HepG2 (cell line): ENCODE results near the gene DUOXA1. TPM values are rescaled to one million over a fixed set of nuclear protein-coding genes. Genes with fewer than 3 reads are reported as not detected.

ENCODE experiments used
- ARID3A ChIP-seq: IDR thresholded peaks from 2 replicates; pipeline ENCODE4 v1.6.1; 2012; ENCODE audit warnings: low read depth, low read length, improper control_type of control experiment
- ATF5 ChIP-seq: sonication (generic); formaldehyde crosslinking; IDR thresholded peaks from 2 replicates; pipeline ENCODE4 v1.4.0; 2020; ENCODE audit warnings: mild to moderate bottlenecking, low read depth, missing genetic modification reagents
- EP300 ChIP-seq, 3 experiments: sonication (generic) in 1 of 3; formaldehyde crosslinking in 1 of 3; IDR thresholded peaks; 2 replicates each; pipeline versions ENCODE4 v1.5.1 to v1.6.1; 2011 to 2020; ENCODE audit warnings: low read depth in 2 of 3, low read length in 2 of 3, borderline replicate concordance in 1 of 3, improper control_type of control experiment in 1 of 3, mild to moderate bottlenecking in 1 of 3, missing genetic modification reagents in 1 of 3, moderate library complexity in 1 of 3
- HDAC1 ChIP-seq: sonication (generic); formaldehyde crosslinking; IDR thresholded peaks from 2 replicates; pipeline ENCODE4 v1.5.1; 2020; ENCODE audit warnings: mild to moderate bottlenecking, missing genetic modification reagents
- KDM4B ChIP-seq: sonication (generic); formaldehyde crosslinking; IDR thresholded peaks from 2 replicates; pipeline ENCODE4 v1.4.0; 2020; ENCODE audit warnings: missing genetic modification reagents
- KLF16 ChIP-seq, 2 experiments: sonication (generic) in 1 of 2; formaldehyde crosslinking in 1 of 2; IDR thresholded peaks; 2 replicates each; pipeline versions ENCODE4 v1.6.1 to v1.8.0; 2016 to 2023; ENCODE audit warnings: missing genetic modification reagents in 2 of 2, missing compliant biosample characterization in 1 of 2
- MIXL1 ChIP-seq: IDR thresholded peaks from 2 replicates; pipeline ENCODE4 v1.6.1; 2016
- NR2F1 ChIP-seq, 2 experiments: fragments of 450-650 bp in 1 of 2; formaldehyde crosslinking in 1 of 2; IDR thresholded peaks; 2 replicates each; pipeline versions ENCODE4 v1.5.0 to v1.6.1; 2016 to 2020; ENCODE audit warnings: mild to moderate bottlenecking in 1 of 2, missing compliant biosample characterization in 1 of 2, missing genetic modification reagents in 1 of 2, moderate library complexity in 1 of 2
- NRL ChIP-seq: sonication (generic); formaldehyde crosslinking; IDR thresholded peaks from 2 replicates; pipeline ENCODE4 v1.5.0; 2020; ENCODE audit warnings: missing genetic modification reagents, mild to moderate bottlenecking, moderate library complexity, borderline replicate concordance
- STAG1 ChIP-seq: sonication (generic); formaldehyde crosslinking; IDR thresholded peaks from 2 replicates; pipeline ENCODE4 v1.4.0; 2020; ENCODE audit warnings: missing genetic modification reagents
- SYNCRIP ChIP-seq: fragments of 200-400 bp; formaldehyde crosslinking; IDR thresholded peaks from 2 replicates; pipeline ENCODE4 v1.6.1; 2018; ENCODE audit warnings: mild to moderate bottlenecking, low read depth, low read length; ENCODE audit not compliant: insufficient read depth
- TCF7L2 ChIP-seq: IDR thresholded peaks from 2 replicates; pipeline ENCODE4 v1.6.1; 2011; ENCODE audit warnings: mild to moderate bottlenecking, low read depth, low read length, moderate library complexity
- ZBTB38 ChIP-seq: sonication (generic); formaldehyde crosslinking; IDR thresholded peaks from 2 replicates; pipeline ENCODE4 v1.5.1; 2020; ENCODE audit warnings: mild to moderate bottlenecking, missing genetic modification reagents
- ZMAT3 ChIP-seq: sonication (generic); formaldehyde crosslinking; conservative IDR thresholded peaks from 2 replicates; pipeline ENCODE4 v1.7.0; 2021; ENCODE audit warnings: missing genetic modification reagents
- ZNF205 ChIP-seq: IDR thresholded peaks from 2 replicates; pipeline ENCODE4 v1.6.1; 2018; ENCODE audit warnings: missing biosample characterization, missing genetic modification reagents
- ZNF337 ChIP-seq: sonication (generic); formaldehyde crosslinking; IDR thresholded peaks from 2 replicates; pipeline ENCODE4 v1.5.1; 2020; ENCODE audit warnings: missing genetic modification reagents, low read depth, mild to moderate bottlenecking, borderline replicate concordance
- ZNF44 ChIP-seq: sonication (generic); formaldehyde crosslinking; IDR thresholded peaks from 2 replicates; pipeline ENCODE4 v1.5.1; 2020; ENCODE audit warnings: mild to moderate bottlenecking, missing genetic modification reagents
- ZNF709 ChIP-seq: sonication (generic); formaldehyde crosslinking; IDR thresholded peaks from 2 replicates; pipeline ENCODE4 v1.5.0; 2020; ENCODE audit warnings: mild to moderate bottlenecking, missing genetic modification reagents
- ZSCAN29 ChIP-seq: sonication (generic); formaldehyde crosslinking; conservative IDR thresholded peaks from 2 replicates; pipeline ENCODE4 v1.4.0; 2020; ENCODE audit warnings: mild to moderate bottlenecking, missing genetic modification reagents
- polyA plus RNA-seq, 8 experiments: library from polyadenylated mRNA; depleted of rRNA in 3 of 8; stranded (reverse) in 7 of 8; unstranded in 1 of 8; fragments of >200 nt; fragmentation: Illumina TruSeq in 4 of 8; extraction: Trizol in 4 of 8; gene quantifications; 2 replicates each; pipeline versions ENCODE4 v1.2.1 to v1.2.3, GENCODE V29; 2011 to 2016; ENCODE audit warnings: low read depth in 4 of 8, missing spikeins in 1 of 8, mixed read lengths in 1 of 8; ENCODE audit not compliant: insufficient read depth in 1 of 8
- total RNA-seq, 5 experiments: library from RNA; depleted of rRNA; stranded (reverse); fragments of >200 nt; fragmentation: Illumina TruSeq; extraction: Trizol; gene quantifications; 2 replicates each; pipeline ENCODE4 v1.2.3, GENCODE V29; 2016; ENCODE audit warnings: low read depth in 1 of 5
- TF ChIP-seq, protein P1 (sequence below): sonication (generic); formaldehyde crosslinking; IDR thresholded peaks from 2 replicates; pipeline ENCODE4 v1.9.0; 2022; ENCODE audit warnings: low read depth, missing genetic modification reagents
- TF ChIP-seq, protein P2 (sequence below): sonication (generic); formaldehyde crosslinking; IDR thresholded peaks from 2 replicates; pipeline ENCODE4 v1.4.0; 2020; ENCODE audit warnings: missing genetic modification reagents
- TF ChIP-seq, protein P3 (sequence below): sonication (generic); formaldehyde crosslinking; IDR thresholded peaks from 2 replicates; pipeline ENCODE4 v1.5.1; 2020; ENCODE audit warnings: mild to moderate bottlenecking, moderate library complexity, missing genetic modification reagents

The DUOXA1 gene
- total and polyA plus RNA-seq, 2 of the 13 experiments (the other 11 are each of a cell fraction or from before 2014, with no cell fraction given): not detected

GRCh38 chr15:45118131-45118588 is 11.5 kb downstream of the DUOXA1 start (continued):
- TF ChIP-seq NR2F1 (CRISPR knock-in tag; IDR thresholded peaks at IDR 0.05) (no peak), ZNF709 (CRISPR knock-in tag) (0 out of 2 replicates have a peak, but pooled peaks have one; percentile 47), ATF5 (CRISPR knock-in tag) (no peak), ZNF205 (CRISPR knock-in tag) (0 out of 2 replicates have a peak, but pooled peaks have one; percentile 65), KDM4B (CRISPR knock-in tag) (no peak), KLF16 (CRISPR knock-in tag; IDR thresholded peaks at IDR 0.05) (peak in 1 of 2 experiments; percentile 77; a peak in 2 of 4 replicates), ZMAT3 (CRISPR knock-in tag) (0 out of 2 replicates have a peak, but pooled peaks have one; percentile 39), NRL (CRISPR knock-in tag) (peak; percentile 40; the same call in 1 of the 2 replicates), SYNCRIP (no peak), STAG1 (peak; percentile 89), EP300 (IDR thresholded peaks at IDR 0.05; ENCODE audit: low read depth in 2 of 2, low read length in 2 of 2) (peak in 1 of 2 experiments; percentile 12; a peak in 1 of 4 replicates), EP300 (CRISPR knock-in tag; IDR thresholded peaks at IDR 0.05; ENCODE audit: borderline replicate concordance) (no peak), ZSCAN29 (CRISPR knock-in tag) (0 out of 2 replicates have a peak, but pooled peaks have one; percentile 22), ZNF44 (CRISPR knock-in tag) (0 out of 2 replicates have a peak, but pooled peaks have one; percentile 50), HDAC1 (CRISPR knock-in tag) (peak; percentile 32; the same call in 1 of the 2 replicates), TCF7L2 (no peak), ZNF337 (CRISPR knock-in tag) (0 out of 2 replicates have a peak, but pooled peaks have one; percentile 61), MIXL1 (CRISPR knock-in tag) (peak; percentile 70; the same call in 1 of the 2 replicates), ZBTB38 (0 out of 2 replicates have a peak, but pooled peaks have one; percentile 37), ARID3A (no peak)
- TF ChIP-seq, protein P1, sequence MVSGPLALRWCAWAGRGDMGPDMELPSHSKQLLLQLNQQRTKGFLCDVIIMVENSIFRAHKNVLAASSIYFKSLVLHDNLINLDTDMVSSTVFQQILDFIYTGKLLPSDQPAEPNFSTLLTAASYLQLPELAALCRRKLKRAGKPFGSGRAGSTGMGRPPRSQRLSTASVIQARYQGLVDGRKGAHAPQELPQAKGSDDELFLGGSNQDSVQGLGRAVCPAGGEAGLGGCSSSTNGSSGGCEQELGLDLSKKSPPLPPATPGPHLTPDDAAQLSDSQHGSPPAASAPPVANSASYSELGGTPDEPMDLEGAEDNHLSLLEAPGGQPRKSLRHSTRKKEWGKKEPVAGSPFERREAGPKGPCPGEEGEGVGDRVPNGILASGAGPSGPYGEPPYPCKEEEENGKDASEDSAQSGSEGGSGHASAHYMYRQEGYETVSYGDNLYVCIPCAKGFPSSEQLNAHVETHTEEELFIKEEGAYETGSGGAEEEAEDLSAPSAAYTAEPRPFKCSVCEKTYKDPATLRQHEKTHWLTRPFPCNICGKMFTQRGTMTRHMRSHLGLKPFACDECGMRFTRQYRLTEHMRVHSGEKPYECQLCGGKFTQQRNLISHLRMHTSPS (CRISPR knock-in tag): no peak
- TF ChIP-seq, protein P2, sequence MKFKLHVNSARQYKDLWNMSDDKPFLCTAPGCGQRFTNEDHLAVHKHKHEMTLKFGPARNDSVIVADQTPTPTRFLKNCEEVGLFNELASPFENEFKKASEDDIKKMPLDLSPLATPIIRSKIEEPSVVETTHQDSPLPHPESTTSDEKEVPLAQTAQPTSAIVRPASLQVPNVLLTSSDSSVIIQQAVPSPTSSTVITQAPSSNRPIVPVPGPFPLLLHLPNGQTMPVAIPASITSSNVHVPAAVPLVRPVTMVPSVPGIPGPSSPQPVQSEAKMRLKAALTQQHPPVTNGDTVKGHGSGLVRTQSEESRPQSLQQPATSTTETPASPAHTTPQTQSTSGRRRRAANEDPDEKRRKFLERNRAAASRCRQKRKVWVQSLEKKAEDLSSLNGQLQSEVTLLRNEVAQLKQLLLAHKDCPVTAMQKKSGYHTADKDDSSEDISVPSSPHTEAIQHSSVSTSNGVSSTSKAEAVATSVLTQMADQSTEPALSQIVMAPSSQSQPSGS (CRISPR knock-in tag): peak; percentile 37; the same call in 1 of the 2 replicates
- TF ChIP-seq, protein P3, sequence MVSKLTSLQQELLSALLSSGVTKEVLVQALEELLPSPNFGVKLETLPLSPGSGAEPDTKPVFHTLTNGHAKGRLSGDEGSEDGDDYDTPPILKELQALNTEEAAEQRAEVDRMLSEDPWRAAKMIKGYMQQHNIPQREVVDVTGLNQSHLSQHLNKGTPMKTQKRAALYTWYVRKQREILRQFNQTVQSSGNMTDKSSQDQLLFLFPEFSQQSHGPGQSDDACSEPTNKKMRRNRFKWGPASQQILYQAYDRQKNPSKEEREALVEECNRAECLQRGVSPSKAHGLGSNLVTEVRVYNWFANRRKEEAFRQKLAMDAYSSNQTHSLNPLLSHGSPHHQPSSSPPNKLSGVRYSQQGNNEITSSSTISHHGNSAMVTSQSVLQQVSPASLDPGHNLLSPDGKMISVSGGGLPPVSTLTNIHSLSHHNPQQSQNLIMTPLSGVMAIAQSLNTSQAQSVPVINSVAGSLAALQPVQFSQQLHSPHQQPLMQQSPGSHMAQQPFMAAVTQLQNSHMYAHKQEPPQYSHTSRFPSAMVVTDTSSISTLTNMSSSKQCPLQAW (CRISPR knock-in tag): peak; percentile 82; the same call in 1 of the 2 replicates
